Keratinocyte (primary cell): ENCODE data around the gene RBM38. TPM values are rescaled to one million over a fixed set of nuclear protein-coding genes. Genes with fewer than 3 reads are reported as not detected.

ENCODE experiments used
- DNase-seq: peaks from one replicate; pipeline ENCODE4 v3.0.0-alpha.2; 2011; ENCODE audit warnings: low read depth, missing footprints, low spot score
- FAIRE-seq: peaks from 2 replicates; lab custom pipeline; 2011; peaks lifted over from hg19 to GRCh38; lab: Jason Lieb, UNC
- H2AFZ ChIP-seq: 2 replicates; pipeline ENCODE4 v1.6.0; 2012; ENCODE audit warnings: low read length, control low read depth, inconsistent platforms; ENCODE audit not compliant: control insufficient read depth
- H3K27ac ChIP-seq: 2 replicates; pipeline ENCODE4 v1.5.1; 2011; ENCODE audit warnings: low read length; ENCODE audit not compliant: control insufficient read depth, insufficient read depth
- H3K27me3 ChIP-seq: 3 replicates; pipeline ENCODE4 v1.6.0; 2011; ENCODE audit warnings: low read length; ENCODE audit not compliant: control insufficient read depth, insufficient read depth; ENCODE audit errors: extremely low read depth
- H3K36me3 ChIP-seq, 2 experiments: 2 replicates in 1 of 2; 3 replicates in 1 of 2; pipeline ENCODE4 v1.5.1; 2011; ENCODE audit warnings: low read length in 2 of 2, mild to moderate bottlenecking in 1 of 2; ENCODE audit not compliant: control insufficient read depth in 2 of 2, insufficient read depth in 2 of 2; ENCODE audit errors: extremely low read depth in 1 of 2
- H3K4me1 ChIP-seq: 3 replicates; pipeline ENCODE4 v1.5.1; 2011; ENCODE audit warnings: low read length; ENCODE audit not compliant: control insufficient read depth, insufficient read depth; ENCODE audit errors: extremely low read depth
- H3K4me2 ChIP-seq: 3 replicates; pipeline ENCODE4 v1.6.0; 2011; ENCODE audit warnings: low read depth, low read length; ENCODE audit not compliant: control insufficient read depth, insufficient read depth; ENCODE audit errors: extremely low read depth
- H3K4me3 ChIP-seq, 3 experiments: fragments of 200-600 bp in 1 of 3; sonication (generic) in 1 of 3; 2 replicates in 2 of 3; 3 replicates in 1 of 3; pipeline ENCODE4 v1.5.1; 2011 to 2016; ENCODE audit warnings: low read length in 3 of 3, mild to moderate bottlenecking in 3 of 3, control low read depth in 2 of 3, inconsistent platforms in 1 of 3, low read depth in 1 of 3, mixed read lengths in 1 of 3, mixed run types in 1 of 3, moderate library complexity in 1 of 3; ENCODE audit not compliant: control insufficient read depth in 2 of 3, insufficient read depth in 2 of 3; ENCODE audit errors: extremely low read depth in 1 of 3
- H3K79me2 ChIP-seq: 2 replicates; pipeline ENCODE4 v1.6.0; 2012; ENCODE audit warnings: low read length; ENCODE audit not compliant: control insufficient read depth, insufficient read depth
- H3K9ac ChIP-seq: 3 replicates; pipeline ENCODE4 v1.6.0; 2011; ENCODE audit warnings: low read length; ENCODE audit not compliant: control insufficient read depth, insufficient read depth; ENCODE audit errors: extremely low read depth
- H3K9me1 ChIP-seq: 3 replicates; pipeline ENCODE4 v1.6.0; 2011; ENCODE audit warnings: low read length; ENCODE audit not compliant: control insufficient read depth, insufficient read depth; ENCODE audit errors: extremely low read depth
- H3K9me3 ChIP-seq: 2 replicates; pipeline ENCODE4 v1.5.1; 2012; ENCODE audit warnings: low read depth, low read length; ENCODE audit not compliant: control insufficient read depth
- H4K20me1 ChIP-seq: 3 replicates; pipeline ENCODE4 v1.6.0; 2011; ENCODE audit warnings: low read length; ENCODE audit not compliant: control insufficient read depth, insufficient read depth; ENCODE audit errors: extremely low read depth
- CTCF ChIP-seq, 3 experiments: IDR thresholded peaks in 1 of 3; conservative IDR thresholded peaks in 1 of 3; optimal IDR thresholded peaks in 1 of 3; 2 replicates in 2 of 3; 3 replicates in 1 of 3; pipeline versions ENCODE3 to v1.5.1; 2011; ENCODE audit warnings: low read length in 3 of 3, mild to moderate bottlenecking in 3 of 3, moderate library complexity in 2 of 3, control low read depth in 1 of 3, inconsistent platforms in 1 of 3; ENCODE audit not compliant: insufficient read depth in 2 of 3; ENCODE audit errors: extremely low read depth in 1 of 3
- EZH2 ChIP-seq: IDR thresholded peaks from one replicate; pipeline ENCODE4 v1.6.1; 2012; ENCODE audit warnings: inconsistent platforms, mild to moderate bottlenecking, low read length, moderate library complexity
- dilution Hi-C: fragments of 300-500 bp; cut with MboI; formaldehyde crosslinking; loops from one replicate; pipeline ENCODE4 v1.7.0; 2020; ENCODE audit warnings: low sequenced_read_pairs; ENCODE audit not compliant: extremely low pct_ligation_motif_present
- polyA plus RNA-seq, 5 experiments: library from polyadenylated mRNA; depleted of rRNA in 3 of 5; stranded (reverse) in 3 of 5; stranded (forward) in 1 of 5; unstranded in 1 of 5; fragments of >200 nt; gene quantifications; 1 replicate in 1 of 5; 2 replicates in 3 of 5; 3 replicates in 1 of 5; pipeline versions ENCODE4 v1.2.1 to v1.2.3, GENCODE V29; 2011 to 2012; ENCODE audit warnings: missing spikeins in 2 of 5, low read depth in 1 of 5, low replicate concordance in 1 of 5

Gene RBM38
- polyA plus RNA-seq, 1 donor (not counting 4 experiments of a cell fraction or from before 2014, with no cell fraction given), result 5.1 TPM

GRCh38 chr20:57403216-57403615 lies 12.0 kb downstream of the RBM38 start:
- Histone ChIP-seq H3K4me1 (no peaks in the 10 kb centered on the region), H3K4me2 (no peak overlapping the region), H3K79me2 (no peaks in the 10 kb centered on the region), H3K4me3 (no peak overlapping the region), H3K36me3 (peaks cover 0 to 13% of the 10 kb centered on the region in 2 experiments), H3K9me1 (no peaks in the 10 kb centered on the region), H3K9me3 (no peaks in the 10 kb centered on the region), H4K20me1 (no peaks in the 10 kb centered on the region), H3K27ac (no peak overlapping the region), H3K27me3 (no peaks in the 10 kb centered on the region), H2AFZ (no peak overlapping the region), H3K9ac (no peak overlapping the region)
- no peak for DNase-seq
- no peak for TF ChIP-seq CTCF (optimal IDR thresholded peaks at IDR 0.05 in 1 of 3, IDR thresholded peaks at IDR 0.05 in 1 of 3, conservative IDR thresholded peaks at IDR 0.05 in 1 of 3; ENCODE audit: extremely low read depth in 1 of 3, insufficient read depth in 2 of 3, low read length in 3 of 3)
- TF ChIP-seq EZH2, result no peak
- no peak for FAIRE-seq
- dilution Hi-C loops, result no loop called here

- DNase-seq (no peak), FAIRE-seq (no peak)
- H3K79me2 ChIP-seq, result no peaks in the 10 kb centered on the region
- H3K36me3 ChIP-seq, result peaks cover 0 to 13% of the 10 kb centered on the region in 2 experiments
- dilution Hi-C loops, result no loop called here
- no peak overlapping the region for H3K9ac ChIP-seq
- H2AFZ ChIP-seq, result no peak overlapping the region
- H3K4me1 ChIP-seq, result no peaks in the 10 kb centered on the region
- no peak overlapping the region for H3K27ac ChIP-seq
- H3K4me2 ChIP-seq, result no peak overlapping the region
- no peak overlapping the region for H3K4me3 ChIP-seq
- H4K20me1 ChIP-seq, result no peaks in the 10 kb centered on the region
- TF ChIP-seq CTCF (optimal IDR thresholded peaks at IDR 0.05 in 1 of 3, IDR thresholded peaks at IDR 0.05 in 1 of 3, conservative IDR thresholded peaks at IDR 0.05 in 1 of 3; ENCODE audit: extremely low read depth in 1 of 3, insufficient read depth in 2 of 3, low read length in 3 of 3) (no peak), EZH2 (no peak)
- no peaks in the 10 kb centered on the region for H3K9me1 ChIP-seq
- H3K9me3 ChIP-seq, result no peaks in the 10 kb centered on the region
- no peaks in the 10 kb centered on the region for H3K27me3 ChIP-seq
These were observed 12.8 kb downstream of the RBM38 start for GRCh38 chr20:57404006-57404405.
